ENCODE measurements around the gene AMPH. TPM values are rescaled to one million over a fixed set of nuclear protein-coding genes. Genes with fewer than 3 reads are reported as not detected.

AMPH gene
- total and polyA plus RNA-seq, 9 of the 15 experiments (the other 6 are each of a cell fraction or from before 2014, with no cell fraction given), result 0.03 to 0.35 TPM; not detected in 7

DNA sequence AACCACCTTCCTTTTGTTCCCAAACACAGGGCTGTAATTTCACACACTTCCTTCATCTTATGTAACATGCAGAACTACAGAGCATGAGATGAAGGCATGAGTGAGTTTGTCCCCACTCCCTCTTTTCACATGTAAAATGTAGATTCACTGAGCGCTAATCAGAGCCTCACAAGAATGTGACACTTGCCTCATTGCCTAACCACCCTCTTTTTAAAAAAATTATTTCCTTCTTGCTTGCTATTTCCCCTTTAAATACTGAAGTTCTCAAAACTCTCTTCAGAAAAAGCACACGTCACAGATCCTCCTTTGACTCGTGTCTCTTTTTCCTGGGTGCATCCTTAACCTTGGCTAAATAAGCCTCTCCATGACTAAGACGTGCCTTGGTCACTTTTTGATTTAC is 236.5 kb downstream of the AMPH start:
- Histone ChIP-seq H3K4me3 (no peak overlapping the region), H3K9me1 (ENCODE audit: control insufficient read depth, insufficient read depth, low read length) (no peaks in the 10 kb centered on the region), H2AFZ (ENCODE audit: low read depth, low read length) (no peak overlapping the region), H3K36me3 (ENCODE audit: control insufficient read depth, insufficient read depth, low read length) (no peaks in the 10 kb centered on the region), H3K9me3 (replicated peaks; ENCODE audit: control insufficient read depth, insufficient read depth, low read depth, low read length) (no peaks in the 10 kb centered on the region), H3K4me1 (replicated peaks in 1 of 2; ENCODE audit: control insufficient read depth in 2 of 2, insufficient read depth in 2 of 2, low read length in 2 of 2) (no peaks in the 10 kb centered on the region), H4K20me1 (replicated peaks; ENCODE audit: control insufficient read depth, insufficient read depth, low read length) (no peaks in the 10 kb centered on the region), H3K79me2 (ENCODE audit: control insufficient read depth, insufficient read depth, low read length) (no peaks in the 10 kb centered on the region), H3K27ac (ENCODE audit: extremely low read depth, low read depth, low read length) (no peak overlapping the region), H3K9ac (ENCODE audit: insufficient read depth in 1 of 2, low read depth in 2 of 2, low read length in 2 of 2) (no peak overlapping the region), H3K27me3 (ENCODE audit: control insufficient read depth in 2 of 2, insufficient read depth in 2 of 2, low read length in 2 of 2) (no peaks in the 10 kb centered on the region), H3K4me2 (ENCODE audit: insufficient read depth, low read length) (no peak overlapping the region)
- intact Hi-C loops (cut with micrococcal nuclease) (no loop called here), in situ Hi-C loops (cut with MboI) (loop anchor here (5.0 kb wide), 1 partner anchor 268 kb away; no protein-coding TSS in a partner anchor)
- no peak for TF ChIP-seq ZNF76 (CRISPR knock-in tag; IDR thresholded peaks at IDR 0.05; ENCODE audit: borderline replicate concordance)
- no peak for TF ChIP-seq TFAP4 (CRISPR knock-in tag; IDR thresholded peaks at IDR 0.05; ENCODE audit: borderline replicate concordance)
- no peak for TF ChIP-seq ZNF586 (CRISPR knock-in tag; conservative IDR thresholded peaks at IDR 0.05)
- TF ChIP-seq, protein P1, sequence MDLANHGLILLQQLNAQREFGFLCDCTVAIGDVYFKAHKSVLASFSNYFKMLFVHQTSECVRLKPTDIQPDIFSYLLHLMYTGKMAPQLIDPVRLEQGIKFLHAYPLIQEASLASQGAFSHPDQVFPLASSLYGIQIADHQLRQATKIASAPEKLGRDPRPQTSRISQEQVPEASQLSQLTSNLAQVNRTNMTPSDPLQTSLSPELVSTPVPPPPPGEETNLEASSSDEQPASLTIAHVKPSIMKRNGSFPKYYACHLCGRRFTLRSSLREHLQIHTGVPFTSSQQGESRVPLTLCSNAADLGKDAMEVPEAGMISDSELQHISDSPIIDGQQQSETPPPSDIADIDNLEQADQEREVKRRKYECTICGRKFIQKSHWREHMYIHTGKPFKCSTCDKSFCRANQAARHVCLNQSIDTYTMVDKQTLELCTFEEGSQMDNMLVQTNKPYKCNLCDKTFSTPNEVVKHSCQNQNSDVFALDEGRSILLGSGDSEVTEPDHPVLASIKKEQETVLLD (IDR thresholded peaks at IDR 0.05), result no peak
- no peak for DNase-seq (ENCODE audit: extremely low read depth in 1 of 4, low spot score in 3 of 4)
- WGBS (ENCODE audit: insufficient coverage, low coverage, missing lambda C conversion rate), result 14% methylated on average over 4 of the region's 4 CpGs
- no TSS peak for BruUV-seq (replicated peaks)
- no peak for FAIRE-seq
- ChIA-PET POLR2A (interaction anchor here (1.2 kb wide), 1 partner anchor 10 kb away, joined by 6 read pairs; no protein-coding TSS in a partner anchor), CTCF (ENCODE audit: low intra/inter-chr PET ratio) (no interaction called here)
- ATAC-seq, result no peak

Data from K562 (cell line).